ENCODE measurements around the gene PMFBP1.

- TF ChIP-seq POLR2A (IDR thresholded peaks at IDR 0.05) = no peak
- no peak for TF ChIP-seq CTCF (IDR thresholded peaks at IDR 0.05)
Measured at GRCh38 chr16:72168365-72168764, 3.6 kb downstream of the PMFBP1 start.
